Measurements from ENCODE around the gene HNF4A. TPM values are rescaled to one million over a fixed set of nuclear protein-coding genes. Genes with fewer than 3 reads are reported as not detected.

HNF4A gene
- total and polyA plus RNA-seq, 2 of the 13 experiments (the other 11 are each of a cell fraction or from before 2014, with no cell fraction given): 80.9 to 169 TPM

DNA sequence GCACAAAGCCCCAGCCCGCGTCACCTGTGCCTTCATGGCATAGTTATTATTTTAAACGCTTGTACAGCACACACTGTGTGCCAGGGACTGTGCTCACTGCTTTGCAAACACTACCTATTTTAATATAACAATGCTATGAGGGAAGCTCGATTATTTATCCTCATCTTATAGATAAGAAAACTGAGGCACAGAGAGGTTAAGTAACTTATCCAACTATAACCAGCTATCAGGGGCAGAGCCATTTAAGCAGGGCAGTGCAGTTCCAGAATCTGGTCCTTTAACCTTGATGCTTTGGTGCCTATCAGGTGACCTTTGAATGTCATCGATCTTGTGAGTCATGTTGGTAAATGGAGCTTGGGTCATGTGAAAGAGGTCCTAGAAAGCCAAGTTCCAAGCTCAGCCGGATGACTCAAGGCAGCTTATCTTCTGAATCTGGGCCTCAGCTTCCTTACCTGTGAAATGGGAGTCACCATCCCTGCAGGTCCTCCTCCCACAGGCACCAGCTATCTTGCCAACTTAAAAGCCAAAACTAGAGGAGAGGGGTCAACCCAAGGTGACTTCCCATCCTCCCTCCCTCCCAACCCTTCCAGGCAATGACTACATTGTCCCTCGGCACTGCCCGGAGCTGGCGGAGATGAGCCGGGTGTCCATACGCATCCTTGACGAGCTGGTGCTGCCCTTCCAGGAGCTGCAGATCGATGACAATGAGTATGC lies 63.8 kb downstream of the HNF4A start (continued):
- TF ChIP-seq, protein P1, sequence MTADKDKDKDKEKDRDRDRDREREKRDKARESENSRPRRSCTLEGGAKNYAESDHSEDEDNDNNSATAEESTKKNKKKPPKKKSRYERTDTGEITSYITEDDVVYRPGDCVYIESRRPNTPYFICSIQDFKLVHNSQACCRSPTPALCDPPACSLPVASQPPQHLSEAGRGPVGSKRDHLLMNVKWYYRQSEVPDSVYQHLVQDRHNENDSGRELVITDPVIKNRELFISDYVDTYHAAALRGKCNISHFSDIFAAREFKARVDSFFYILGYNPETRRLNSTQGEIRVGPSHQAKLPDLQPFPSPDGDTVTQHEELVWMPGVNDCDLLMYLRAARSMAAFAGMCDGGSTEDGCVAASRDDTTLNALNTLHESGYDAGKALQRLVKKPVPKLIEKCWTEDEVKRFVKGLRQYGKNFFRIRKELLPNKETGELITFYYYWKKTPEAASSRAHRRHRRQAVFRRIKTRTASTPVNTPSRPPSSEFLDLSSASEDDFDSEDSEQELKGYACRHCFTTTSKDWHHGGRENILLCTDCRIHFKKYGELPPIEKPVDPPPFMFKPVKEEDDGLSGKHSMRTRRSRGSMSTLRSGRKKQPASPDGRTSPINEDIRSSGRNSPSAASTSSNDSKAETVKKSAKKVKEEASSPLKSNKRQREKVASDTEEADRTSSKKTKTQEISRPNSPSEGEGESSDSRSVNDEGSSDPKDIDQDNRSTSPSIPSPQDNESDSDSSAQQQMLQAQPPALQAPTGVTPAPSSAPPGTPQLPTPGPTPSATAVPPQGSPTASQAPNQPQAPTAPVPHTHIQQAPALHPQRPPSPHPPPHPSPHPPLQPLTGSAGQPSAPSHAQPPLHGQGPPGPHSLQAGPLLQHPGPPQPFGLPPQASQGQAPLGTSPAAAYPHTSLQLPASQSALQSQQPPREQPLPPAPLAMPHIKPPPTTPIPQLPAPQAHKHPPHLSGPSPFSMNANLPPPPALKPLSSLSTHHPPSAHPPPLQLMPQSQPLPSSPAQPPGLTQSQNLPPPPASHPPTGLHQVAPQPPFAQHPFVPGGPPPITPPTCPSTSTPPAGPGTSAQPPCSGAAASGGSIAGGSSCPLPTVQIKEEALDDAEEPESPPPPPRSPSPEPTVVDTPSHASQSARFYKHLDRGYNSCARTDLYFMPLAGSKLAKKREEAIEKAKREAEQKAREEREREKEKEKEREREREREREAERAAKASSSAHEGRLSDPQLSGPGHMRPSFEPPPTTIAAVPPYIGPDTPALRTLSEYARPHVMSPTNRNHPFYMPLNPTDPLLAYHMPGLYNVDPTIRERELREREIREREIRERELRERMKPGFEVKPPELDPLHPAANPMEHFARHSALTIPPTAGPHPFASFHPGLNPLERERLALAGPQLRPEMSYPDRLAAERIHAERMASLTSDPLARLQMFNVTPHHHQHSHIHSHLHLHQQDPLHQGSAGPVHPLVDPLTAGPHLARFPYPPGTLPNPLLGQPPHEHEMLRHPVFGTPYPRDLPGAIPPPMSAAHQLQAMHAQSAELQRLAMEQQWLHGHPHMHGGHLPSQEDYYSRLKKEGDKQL (CRISPR knock-in tag; IDR thresholded peaks at IDR 0.05; ENCODE audit: low read depth): peak; percentile 88
- no peak for TF ChIP-seq MYNN (CRISPR knock-in tag; IDR thresholded peaks at IDR 0.05; ENCODE audit: low read depth)
- TF ChIP-seq TGIF2 (CRISPR knock-in tag; IDR thresholded peaks at IDR 0.05): peak; percentile 18; the same call in 1 of the 2 replicates
- peak; percentile 74 for TF ChIP-seq CEBPG (CRISPR knock-in tag; IDR thresholded peaks at IDR 0.05)
- no peak for TF ChIP-seq ZNF234 (CRISPR knock-in tag; conservative IDR thresholded peaks at IDR 0.05)
- no peak for TF ChIP-seq ZSCAN12 (CRISPR knock-in tag; IDR thresholded peaks at IDR 0.05)
- TF ChIP-seq, protein P2, sequence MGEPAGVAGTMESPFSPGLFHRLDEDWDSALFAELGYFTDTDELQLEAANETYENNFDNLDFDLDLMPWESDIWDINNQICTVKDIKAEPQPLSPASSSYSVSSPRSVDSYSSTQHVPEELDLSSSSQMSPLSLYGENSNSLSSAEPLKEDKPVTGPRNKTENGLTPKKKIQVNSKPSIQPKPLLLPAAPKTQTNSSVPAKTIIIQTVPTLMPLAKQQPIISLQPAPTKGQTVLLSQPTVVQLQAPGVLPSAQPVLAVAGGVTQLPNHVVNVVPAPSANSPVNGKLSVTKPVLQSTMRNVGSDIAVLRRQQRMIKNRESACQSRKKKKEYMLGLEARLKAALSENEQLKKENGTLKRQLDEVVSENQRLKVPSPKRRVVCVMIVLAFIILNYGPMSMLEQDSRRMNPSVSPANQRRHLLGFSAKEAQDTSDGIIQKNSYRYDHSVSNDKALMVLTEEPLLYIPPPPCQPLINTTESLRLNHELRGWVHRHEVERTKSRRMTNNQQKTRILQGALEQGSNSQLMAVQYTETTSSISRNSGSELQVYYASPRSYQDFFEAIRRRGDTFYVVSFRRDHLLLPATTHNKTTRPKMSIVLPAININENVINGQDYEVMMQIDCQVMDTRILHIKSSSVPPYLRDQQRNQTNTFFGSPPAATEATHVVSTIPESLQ (CRISPR knock-in tag; conservative IDR thresholded peaks at IDR 0.05): peak; percentile 82
- no peak for TF ChIP-seq ZNF678 (CRISPR knock-in tag; IDR thresholded peaks at IDR 0.05)
- no peak for TF ChIP-seq ZNF841 (CRISPR knock-in tag; IDR thresholded peaks at IDR 0.05; ENCODE audit: borderline replicate concordance)
- TF ChIP-seq ZNF3 (CRISPR knock-in tag; IDR thresholded peaks at IDR 0.05): peak; percentile 78; the same call in 1 of the 2 replicates
- TF ChIP-seq, protein P3, sequence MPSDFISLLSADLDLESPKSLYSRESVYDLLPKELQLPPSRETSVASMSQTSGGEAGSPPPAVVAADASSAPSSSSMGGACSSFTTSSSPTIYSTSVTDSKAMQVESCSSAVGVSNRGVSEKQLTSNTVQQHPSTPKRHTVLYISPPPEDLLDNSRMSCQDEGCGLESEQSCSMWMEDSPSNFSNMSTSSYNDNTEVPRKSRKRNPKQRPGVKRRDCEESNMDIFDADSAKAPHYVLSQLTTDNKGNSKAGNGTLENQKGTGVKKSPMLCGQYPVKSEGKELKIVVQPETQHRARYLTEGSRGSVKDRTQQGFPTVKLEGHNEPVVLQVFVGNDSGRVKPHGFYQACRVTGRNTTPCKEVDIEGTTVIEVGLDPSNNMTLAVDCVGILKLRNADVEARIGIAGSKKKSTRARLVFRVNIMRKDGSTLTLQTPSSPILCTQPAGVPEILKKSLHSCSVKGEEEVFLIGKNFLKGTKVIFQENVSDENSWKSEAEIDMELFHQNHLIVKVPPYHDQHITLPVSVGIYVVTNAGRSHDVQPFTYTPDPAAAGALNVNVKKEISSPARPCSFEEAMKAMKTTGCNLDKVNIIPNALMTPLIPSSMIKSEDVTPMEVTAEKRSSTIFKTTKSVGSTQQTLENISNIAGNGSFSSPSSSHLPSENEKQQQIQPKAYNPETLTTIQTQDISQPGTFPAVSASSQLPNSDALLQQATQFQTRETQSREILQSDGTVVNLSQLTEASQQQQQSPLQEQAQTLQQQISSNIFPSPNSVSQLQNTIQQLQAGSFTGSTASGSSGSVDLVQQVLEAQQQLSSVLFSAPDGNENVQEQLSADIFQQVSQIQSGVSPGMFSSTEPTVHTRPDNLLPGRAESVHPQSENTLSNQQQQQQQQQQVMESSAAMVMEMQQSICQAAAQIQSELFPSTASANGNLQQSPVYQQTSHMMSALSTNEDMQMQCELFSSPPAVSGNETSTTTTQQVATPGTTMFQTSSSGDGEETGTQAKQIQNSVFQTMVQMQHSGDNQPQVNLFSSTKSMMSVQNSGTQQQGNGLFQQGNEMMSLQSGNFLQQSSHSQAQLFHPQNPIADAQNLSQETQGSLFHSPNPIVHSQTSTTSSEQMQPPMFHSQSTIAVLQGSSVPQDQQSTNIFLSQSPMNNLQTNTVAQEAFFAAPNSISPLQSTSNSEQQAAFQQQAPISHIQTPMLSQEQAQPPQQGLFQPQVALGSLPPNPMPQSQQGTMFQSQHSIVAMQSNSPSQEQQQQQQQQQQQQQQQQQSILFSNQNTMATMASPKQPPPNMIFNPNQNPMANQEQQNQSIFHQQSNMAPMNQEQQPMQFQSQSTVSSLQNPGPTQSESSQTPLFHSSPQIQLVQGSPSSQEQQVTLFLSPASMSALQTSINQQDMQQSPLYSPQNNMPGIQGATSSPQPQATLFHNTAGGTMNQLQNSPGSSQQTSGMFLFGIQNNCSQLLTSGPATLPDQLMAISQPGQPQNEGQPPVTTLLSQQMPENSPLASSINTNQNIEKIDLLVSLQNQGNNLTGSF (CRISPR knock-in tag; IDR thresholded peaks at IDR 0.05): no peak
- TF ChIP-seq ZNF101 (CRISPR knock-in tag; IDR thresholded peaks at IDR 0.05; ENCODE audit: borderline replicate concordance, low read depth): no peak
- no peak for TF ChIP-seq SALL2 (CRISPR knock-in tag; IDR thresholded peaks at IDR 0.05)
- no peak for TF ChIP-seq ZNF879 (CRISPR knock-in tag; IDR thresholded peaks at IDR 0.05)
- TF ChIP-seq U2AF1 (optimal IDR thresholded peaks at IDR 0.05; ENCODE audit: low read depth, low read length): no peak
- TF ChIP-seq, protein P4, sequence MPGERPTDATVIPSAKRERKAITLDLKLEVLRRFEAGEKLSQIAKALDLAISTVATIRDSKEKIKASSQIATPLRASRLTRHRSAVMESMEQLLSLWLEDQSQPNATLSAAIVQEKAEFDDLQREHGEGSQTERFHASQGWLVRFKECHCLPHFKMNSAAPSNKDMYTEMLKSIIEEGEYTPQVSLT (CRISPR knock-in tag; IDR thresholded peaks at IDR 0.05; ENCODE audit: borderline replicate concordance, low read depth): no peak
- TF ChIP-seq KMT2B (CRISPR knock-in tag; IDR thresholded peaks at IDR 0.05): no peak
